ENCODE results near the gene WASF3.

WASF3 gene, protein sequence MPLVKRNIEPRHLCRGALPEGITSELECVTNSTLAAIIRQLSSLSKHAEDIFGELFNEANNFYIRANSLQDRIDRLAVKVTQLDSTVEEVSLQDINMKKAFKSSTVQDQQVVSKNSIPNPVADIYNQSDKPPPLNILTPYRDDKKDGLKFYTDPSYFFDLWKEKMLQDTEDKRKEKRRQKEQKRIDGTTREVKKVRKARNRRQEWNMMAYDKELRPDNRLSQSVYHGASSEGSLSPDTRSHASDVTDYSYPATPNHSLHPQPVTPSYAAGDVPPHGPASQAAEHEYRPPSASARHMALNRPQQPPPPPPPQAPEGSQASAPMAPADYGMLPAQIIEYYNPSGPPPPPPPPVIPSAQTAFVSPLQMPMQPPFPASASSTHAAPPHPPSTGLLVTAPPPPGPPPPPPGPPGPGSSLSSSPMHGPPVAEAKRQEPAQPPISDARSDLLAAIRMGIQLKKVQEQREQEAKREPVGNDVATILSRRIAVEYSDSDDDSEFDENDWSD

DNA sequence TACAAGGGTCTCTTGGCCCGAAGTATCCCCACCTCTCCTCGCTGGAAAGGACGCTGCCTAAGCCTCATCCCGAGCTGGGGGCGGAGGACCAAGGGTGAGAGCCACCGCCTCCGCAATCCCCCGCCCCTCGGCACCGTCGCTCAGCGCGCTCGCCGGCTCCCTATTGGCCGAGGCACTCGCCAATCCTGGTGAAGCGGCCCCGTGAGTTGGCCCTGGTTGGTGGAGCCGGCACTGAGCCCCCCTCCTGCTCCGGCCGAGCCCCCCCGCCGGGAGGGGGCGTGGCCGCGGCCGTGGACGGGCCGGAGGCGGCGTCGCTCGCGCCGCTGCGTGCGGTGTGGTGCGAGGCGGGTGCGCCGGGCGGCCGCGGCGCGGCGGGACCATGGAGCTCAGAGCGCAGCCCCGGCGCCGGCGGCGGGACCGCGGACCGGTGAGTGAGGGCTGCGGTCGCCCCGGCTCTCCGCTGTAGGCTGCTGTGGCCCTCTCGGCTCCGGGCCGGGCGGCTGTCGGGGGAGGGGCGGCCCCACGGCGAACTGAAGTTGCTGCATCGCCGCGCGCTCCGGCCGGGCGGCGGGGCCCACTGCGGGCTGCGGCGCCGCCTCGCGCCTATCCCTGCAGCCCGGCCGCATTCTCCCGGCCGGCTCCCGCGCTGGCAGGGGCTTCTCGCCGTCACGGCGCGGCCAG is at the start of gene WASF3:
WASF3 (plus strand) TSS at position 291 of the 681 bp plus-strand sequence. CDS start 84,588 bp downstream, outside the sequence.
- DNase-seq = peak; percentile 27 to 61

GRCh38 chr13:26508885-26509284 is 48.6 kb upstream of the WASF3 start:
- DNase-seq = no peak

DNA sequence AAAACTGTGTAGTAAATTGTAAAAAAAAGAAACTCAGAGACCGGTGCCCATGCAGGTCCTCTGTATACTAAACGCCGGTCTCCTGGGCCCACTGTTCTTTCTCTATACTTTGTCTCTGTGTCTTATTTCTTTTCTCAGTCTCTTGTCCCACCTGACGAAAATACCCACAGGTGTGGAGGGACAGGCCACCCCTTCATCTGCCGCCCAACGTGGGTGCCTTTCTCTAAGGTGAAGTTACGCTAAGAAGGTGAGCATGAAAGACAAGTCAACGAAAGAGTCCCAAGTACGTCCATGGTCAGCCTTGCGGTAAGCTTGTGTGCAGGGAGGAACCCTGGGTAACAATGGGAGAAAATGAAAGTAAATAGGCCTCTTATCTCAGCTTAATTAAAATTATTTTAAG is 48.0 kb upstream of the WASF3 start:
- DNase-seq = no peak

DNA sequence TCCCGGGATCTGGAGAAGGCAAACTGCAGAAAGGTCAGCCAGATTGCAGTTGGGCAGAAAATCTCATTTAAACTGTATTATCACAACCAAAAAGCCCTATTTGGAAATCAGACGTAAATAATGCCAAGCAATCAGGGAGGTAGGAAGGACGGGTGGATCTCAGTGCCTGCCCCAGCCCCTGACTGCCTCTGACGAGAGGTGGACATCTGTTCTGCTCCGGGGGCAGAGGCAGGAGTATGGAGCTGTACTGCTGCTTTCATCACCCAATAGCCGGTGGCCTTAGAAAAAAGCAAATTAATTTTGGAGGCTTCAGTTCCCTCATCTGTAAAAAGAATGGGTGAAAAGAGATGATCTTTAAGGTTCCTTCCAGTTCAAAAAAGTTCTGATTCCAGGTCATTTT is 43.6 kb upstream of the WASF3 start:
- no peak for DNase-seq

GRCh38 chr13:26515721-26516120 is 41.8 kb upstream of the WASF3 start:
- no peak for DNase-seq

DNA sequence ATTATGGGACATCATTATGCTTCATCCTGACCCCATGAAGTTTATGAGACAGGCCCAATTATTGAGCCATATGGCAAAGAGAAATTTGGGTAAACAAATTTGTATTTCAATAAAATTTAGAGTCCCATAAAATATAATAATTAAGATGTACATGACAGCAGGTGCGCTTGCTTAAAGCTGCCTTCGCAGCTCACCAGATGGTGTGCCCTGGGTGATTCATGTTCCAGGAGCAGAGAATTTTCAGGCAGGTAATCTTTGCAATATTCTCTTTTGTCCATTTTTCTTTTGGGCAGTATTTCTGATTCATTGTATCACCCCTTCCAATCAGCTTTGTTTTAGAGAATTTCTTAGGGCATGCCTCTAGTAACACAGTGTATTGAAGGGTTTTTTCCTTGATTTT is 39.5 kb upstream of the WASF3 start:
- DNase-seq = no peak

DNA sequence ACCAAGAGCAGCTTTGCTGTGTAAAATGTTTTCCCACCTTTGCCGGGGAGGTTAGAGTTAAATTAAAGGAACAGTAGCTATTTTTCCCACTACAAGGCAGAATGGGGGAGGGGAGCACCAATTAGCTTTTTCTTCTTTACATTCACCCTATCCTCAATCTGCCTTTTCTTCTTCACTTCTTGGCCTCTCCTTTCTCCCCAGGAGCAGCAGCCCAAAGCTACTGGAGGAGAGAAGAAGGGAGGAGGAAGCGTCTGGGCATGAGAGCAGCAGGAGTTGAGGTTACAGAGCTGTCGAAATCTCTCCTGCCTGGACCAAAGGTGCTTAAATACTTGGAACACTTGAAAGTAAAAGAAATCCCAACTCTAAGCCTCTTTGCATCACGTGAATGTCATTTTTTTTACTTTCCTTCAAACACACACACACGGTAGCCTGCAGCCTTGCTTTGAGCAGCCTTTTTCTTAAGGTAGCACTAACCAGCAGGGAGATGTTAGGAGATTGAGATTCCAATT is 39.0 kb upstream of the WASF3 start:
- no peak for DNase-seq

DNA sequence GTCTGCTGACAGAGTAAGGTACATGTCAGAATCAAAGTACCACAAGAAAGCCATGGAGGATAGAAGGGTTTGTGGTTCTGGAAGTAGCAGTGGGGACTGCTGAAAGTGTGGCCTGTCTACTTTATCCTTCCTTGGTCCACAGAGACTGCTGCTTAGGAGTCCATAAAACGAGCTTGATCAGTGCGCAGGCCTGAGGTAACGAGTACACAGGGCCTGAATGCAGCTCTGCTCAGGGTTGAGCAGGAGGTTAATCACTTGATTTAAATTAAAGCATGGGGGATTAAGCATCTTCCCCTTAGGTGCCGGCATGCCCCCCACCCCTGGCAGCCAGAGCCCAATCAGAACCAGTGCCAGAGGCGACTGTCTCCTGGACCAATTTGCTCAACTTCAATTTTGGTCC is 34.9 kb upstream of the WASF3 start:
- DNase-seq = no peak

GRCh38 chr13:26523007-26523406 is 34.5 kb upstream of the WASF3 start:
- DNase-seq = no peak

DNA sequence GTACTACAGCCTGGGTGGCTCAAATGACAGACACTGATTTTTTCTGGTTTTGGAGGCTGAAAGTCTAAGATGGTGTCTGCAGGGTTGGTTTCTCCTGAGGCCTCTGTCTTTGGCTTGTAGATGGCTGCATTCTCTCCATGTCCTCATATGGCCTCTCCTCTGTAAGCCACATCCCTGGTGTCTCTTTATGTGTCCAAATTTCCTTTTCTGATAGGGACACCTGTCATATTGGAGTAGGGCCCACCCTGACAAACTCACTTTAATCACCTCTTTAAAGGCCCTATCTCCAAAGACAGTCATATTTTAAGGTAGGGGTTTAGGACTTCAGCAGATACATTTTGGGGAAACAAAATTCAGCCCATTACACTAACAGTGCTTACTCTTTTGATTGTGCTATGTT is 32.0 kb upstream of the WASF3 start:
- DNase-seq = no peak

- no peak for DNase-seq
These were observed 30.7 kb upstream of the WASF3 start for GRCh38 chr13:26526702-26527216.

DNA sequence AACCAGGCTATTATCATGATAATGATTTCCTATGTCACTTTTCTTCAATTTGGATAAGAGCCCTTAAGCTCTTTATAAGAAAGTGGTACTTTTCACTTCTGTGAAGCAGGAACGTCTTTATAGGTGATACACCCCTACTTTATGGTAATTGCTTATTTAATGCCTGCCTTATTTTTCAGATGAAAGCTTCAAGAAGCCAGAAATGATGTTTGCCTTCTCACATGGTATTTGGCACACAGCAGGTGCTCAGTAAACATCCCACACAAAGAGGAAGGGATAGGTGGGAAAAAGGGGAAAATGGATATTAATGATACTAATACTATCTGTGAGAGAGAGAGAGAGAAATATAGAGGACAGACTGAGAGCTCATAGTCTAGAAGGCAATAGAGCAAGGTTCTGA is 29.0 kb upstream of the WASF3 start:
- no peak for DNase-seq

GRCh38 chr13:26529441-26529840 is 28.0 kb upstream of the WASF3 start:
- DNase-seq = peak; percentile 17 to 28

- DNase-seq = no peak
These were observed 25.7 kb upstream of the WASF3 start for GRCh38 chr13:26531742-26532141.

GRCh38 chr13:26534036-26534726 is 23.3 kb upstream of the WASF3 start:
- no peak for DNase-seq

GRCh38 chr13:26538363-26539317 is 18.8 kb upstream of the WASF3 start:
- DNase-seq = no peak

DNA sequence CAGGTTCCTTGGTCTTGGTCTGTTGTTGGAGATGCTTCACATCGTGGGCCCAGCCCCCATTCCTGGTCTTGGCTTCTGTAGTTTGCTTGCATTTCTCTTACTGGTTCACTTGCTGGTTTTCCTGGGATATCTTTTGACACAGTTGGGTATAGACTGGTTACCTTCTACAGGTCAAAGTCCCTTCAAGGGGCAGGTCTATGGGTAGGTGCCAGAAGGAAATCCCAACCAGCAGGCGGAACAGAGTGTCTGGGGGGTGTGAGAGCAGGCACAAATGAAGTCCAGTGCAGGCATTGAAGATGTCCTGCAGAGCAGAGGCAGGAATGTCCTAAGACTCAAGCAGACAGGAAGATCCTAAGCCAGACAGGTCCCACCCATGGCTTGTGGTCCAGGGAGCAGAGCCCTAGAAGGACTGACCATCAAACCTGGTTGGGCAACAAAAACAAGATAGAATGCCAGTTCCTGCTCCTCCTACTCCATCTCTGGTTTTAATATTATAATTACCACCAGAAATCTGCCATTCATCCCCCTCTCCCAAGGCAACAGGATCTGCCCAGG is 17.7 kb upstream of the WASF3 start:
- no peak for DNase-seq

DNA sequence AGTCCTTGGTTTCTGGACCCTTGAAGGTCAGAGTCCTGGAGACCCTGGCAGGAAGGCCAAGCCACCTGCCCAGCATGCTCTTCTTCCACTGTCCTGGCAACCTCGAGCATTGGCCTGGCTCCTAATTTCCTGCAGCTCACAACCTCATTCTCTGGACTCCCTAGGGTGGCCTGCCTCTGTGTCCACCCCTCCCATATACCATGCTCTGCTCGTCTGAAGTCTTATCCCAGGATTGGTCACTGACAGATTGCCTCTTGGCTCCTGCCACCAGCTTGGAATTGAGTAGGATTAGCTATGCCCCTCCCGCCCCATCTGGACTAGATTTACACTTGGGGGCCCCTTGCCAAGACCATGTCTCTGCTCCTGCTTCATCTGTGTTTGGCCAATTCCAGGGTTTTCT is 17.1 kb upstream of the WASF3 start:
- DNase-seq = no peak

DNA sequence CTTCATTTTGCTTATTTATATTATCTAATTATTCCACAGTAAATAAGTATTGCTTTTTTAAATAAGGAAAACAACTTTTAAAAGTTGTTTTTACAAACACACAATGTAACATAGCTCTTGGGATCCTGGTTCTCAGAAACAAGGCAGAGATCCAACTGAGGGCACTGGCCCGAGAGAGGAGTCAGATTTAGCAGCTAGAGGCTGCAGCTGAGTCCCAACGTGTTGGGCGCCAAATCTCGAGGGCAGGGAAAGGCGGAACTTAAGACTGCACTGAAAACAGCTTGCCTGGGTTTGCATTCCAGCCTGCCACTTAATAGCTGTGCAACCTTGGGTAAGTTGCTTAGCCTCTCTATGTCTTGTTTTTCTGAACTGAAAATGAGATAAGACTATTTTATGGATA is 16.4 kb upstream of the WASF3 start:
- DNase-seq = no peak

- no peak for DNase-seq
These were observed 15.6 kb upstream of the WASF3 start for GRCh38 chr13:26541678-26542568.

- DNase-seq = no peak
These were observed 12.8 kb upstream of the WASF3 start for GRCh38 chr13:26544707-26545106.

Measured in stimulated activated CD4-positive, alpha-beta T cell treated with anti-CD3 and anti-CD28 coated beads, Interleukin-2, amount 100 ng/mL, for 24 hours (primary cell).